Parathyroid adenoma (tissue), 2 donors: Measurements from ENCODE around the gene PLCG1.

Experiments
- H2AFZ ChIP-seq: fragments of 300-600 bp; sonication (generic); one replicate; pipeline ENCODE4 v1.7.0; 2017; ENCODE audit warnings: antibody characterized with exemption, mild to moderate bottlenecking
- H3K27ac ChIP-seq: fragments of 300-600 bp; sonication (generic); one replicate; pipeline ENCODE4 v1.7.0; 2017
- H3K27me3 ChIP-seq: fragments of 300-600 bp; sonication (generic); one replicate; pipeline ENCODE4 v1.7.0; 2017; ENCODE audit warnings: low read length; ENCODE audit not compliant: control insufficient read depth, insufficient read depth
- H3K36me3 ChIP-seq: fragments of 300-600 bp; sonication (generic); one replicate; pipeline ENCODE4 v1.7.0; 2017; ENCODE audit warnings: low read length; ENCODE audit not compliant: control insufficient read depth, insufficient read depth
- H3K4me1 ChIP-seq: fragments of 300-600 bp; sonication (generic); one replicate; pipeline ENCODE4 v1.7.0; 2017; ENCODE audit warnings: control low read depth
- H3K4me2 ChIP-seq: fragments of 300-600 bp; sonication (generic); one replicate; pipeline ENCODE4 v1.7.0; 2017; ENCODE audit warnings: low read length
- H3K4me3 ChIP-seq: fragments of 300-600 bp; sonication (generic); one replicate; pipeline ENCODE4 v1.7.0; 2017; ENCODE audit warnings: low read depth, low read length
- H3K79me2 ChIP-seq: fragments of 300-600 bp; sonication (generic); one replicate; pipeline ENCODE4 v1.7.0; 2017; ENCODE audit warnings: control low read depth
- H3K9ac ChIP-seq: fragments of 300-600 bp; sonication (generic); one replicate; pipeline ENCODE4 v1.7.0; 2017; ENCODE audit warnings: mild to moderate bottlenecking
- H3K9me3 ChIP-seq: fragments of 300-600 bp; sonication (generic); one replicate; pipeline ENCODE4 v1.7.0; 2017; ENCODE audit warnings: low read length; ENCODE audit not compliant: control insufficient read depth
- CTCF ChIP-seq: fragments of 300-600 bp; sonication (generic); IDR thresholded peaks from one replicate; pipeline ENCODE4 v1.7.0; 2017; ENCODE audit warnings: antibody characterized with exemption, mild to moderate bottlenecking
- donor health status: primary hyperparathyroidism.

The PLCG1 gene

GRCh38 chr20:41166201-41167117 lies 29.1 kb downstream of the PLCG1 start:
- H3K9ac ChIP-seq, result no peak overlapping the region
- TF ChIP-seq CTCF, result no peak
- H3K4me2 ChIP-seq, result no peak overlapping the region
- no peaks in the 10 kb centered on the region for H3K9me3 ChIP-seq
- H3K27me3 ChIP-seq, result no peaks in the 10 kb centered on the region
- no peak overlapping the region for H2AFZ ChIP-seq
- no peak overlapping the region for H3K27ac ChIP-seq
- H3K36me3 ChIP-seq, result no peaks in the 10 kb centered on the region
- H3K4me3 ChIP-seq, result no peak overlapping the region
- H3K79me2 ChIP-seq, result peaks cover 3% of the 10 kb centered on the region
- no peaks in the 10 kb centered on the region for H3K4me1 ChIP-seq

GRCh38 chr20:41167118-41167470 lies 29.8 kb downstream of the PLCG1 start:
- H3K27me3 ChIP-seq, result no peaks in the 10 kb centered on the region
- no peak overlapping the region for H2AFZ ChIP-seq
- no peak overlapping the region for H3K27ac ChIP-seq
- no peak for TF ChIP-seq CTCF
- H3K9ac ChIP-seq, result no peak overlapping the region
- H3K36me3 ChIP-seq, result no peaks in the 10 kb centered on the region
- no peaks in the 10 kb centered on the region for H3K4me1 ChIP-seq
- peaks cover 3% of the 10 kb centered on the region for H3K79me2 ChIP-seq
- H3K9me3 ChIP-seq, result no peaks in the 10 kb centered on the region
- no peak overlapping the region for H3K4me2 ChIP-seq
- no peak overlapping the region for H3K4me3 ChIP-seq

DNA sequence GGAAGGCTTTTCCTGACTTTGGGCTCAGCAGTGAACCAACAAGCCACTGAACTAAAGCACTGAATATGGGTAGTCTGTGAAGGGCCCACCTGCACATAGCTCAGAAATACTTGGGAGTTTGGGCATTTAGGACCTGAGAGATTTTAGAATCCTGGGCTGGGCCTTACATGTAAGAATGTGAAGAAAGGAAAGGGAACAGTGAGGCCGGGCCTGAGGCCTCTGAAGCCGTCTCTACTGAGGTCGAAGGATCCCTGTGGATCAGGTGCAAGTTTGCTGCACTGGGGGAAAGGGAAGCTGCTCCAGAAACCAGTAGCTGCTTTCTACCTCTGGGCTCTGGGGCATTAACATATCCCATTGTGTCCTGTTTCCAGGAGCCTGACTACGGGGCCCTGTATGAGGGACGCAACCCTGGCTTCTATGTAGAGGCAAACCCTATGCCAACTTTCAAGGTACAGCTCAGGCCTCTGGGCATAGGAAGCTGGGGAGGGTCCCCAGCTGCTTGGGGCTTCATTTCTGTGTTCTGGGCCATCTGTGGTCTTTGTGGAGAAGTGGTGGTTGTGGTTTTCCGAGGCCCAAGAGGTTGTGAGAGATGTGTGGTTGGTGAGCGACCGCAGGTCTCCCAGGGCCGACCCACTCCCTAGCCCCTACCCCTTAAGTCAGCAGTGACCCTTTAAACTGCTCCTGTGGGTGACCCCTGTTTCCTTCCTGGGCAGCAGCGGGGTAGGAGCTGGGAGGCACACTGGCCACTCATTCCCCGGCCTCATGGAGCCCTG lies 30.3 kb downstream of the PLCG1 start:
- H3K9me3 ChIP-seq, result no peaks in the 10 kb centered on the region
- no peak overlapping the region for H3K4me2 ChIP-seq
- H3K4me1 ChIP-seq, result no peaks in the 10 kb centered on the region
- H3K9ac ChIP-seq, result no peak overlapping the region
- no peak overlapping the region for H3K27ac ChIP-seq
- no peak overlapping the region for H3K4me3 ChIP-seq
- no peaks in the 10 kb centered on the region for H3K36me3 ChIP-seq
- no peaks in the 10 kb centered on the region for H3K27me3 ChIP-seq
- H2AFZ ChIP-seq, result no peak overlapping the region
- no peak for TF ChIP-seq CTCF
- peaks cover 3% of the 10 kb centered on the region for H3K79me2 ChIP-seq

DNA sequence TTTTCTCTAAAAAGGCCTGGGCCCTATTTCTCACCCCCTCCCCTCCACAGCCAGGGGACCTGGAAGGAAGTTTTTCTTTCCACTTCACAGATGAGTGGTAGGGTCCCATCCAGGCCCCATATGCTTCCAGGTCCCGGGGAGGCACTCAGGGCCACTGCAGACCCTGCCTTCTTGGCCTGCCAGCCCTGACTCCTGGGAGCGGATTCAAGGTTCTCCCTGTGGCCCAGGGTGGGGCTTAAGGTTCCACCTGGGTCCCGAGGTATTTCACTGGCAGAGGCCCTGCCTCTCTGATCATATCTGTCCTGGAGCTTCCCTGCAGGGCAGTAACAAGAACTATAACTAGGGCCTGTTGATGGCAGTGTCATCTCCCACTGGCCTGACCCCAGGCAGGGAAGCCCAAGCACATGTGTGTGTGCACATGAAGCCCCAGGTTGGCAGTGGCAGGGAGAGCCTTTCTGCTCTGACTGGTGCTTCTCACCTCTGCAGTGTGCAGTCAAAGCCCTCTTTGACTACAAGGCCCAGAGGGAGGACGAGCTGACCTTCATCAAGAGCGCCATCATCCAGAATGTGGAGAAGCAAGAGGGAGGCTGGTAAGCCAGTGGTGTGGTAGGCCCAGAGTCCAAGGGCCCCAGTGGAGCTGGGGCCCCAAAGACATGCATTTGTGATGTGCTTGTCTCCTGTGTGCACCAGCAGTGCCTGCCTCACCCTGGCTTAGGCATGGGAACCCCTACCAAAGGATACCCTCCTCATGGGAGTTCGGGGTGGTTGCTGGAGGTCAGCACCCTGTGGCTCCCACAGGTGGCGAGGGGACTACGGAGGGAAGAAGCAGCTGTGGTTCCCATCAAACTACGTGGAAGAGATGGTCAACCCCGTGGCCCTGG lies 31.2 kb downstream of the PLCG1 start:
- H2AFZ ChIP-seq, result no peak overlapping the region
- H3K9ac ChIP-seq, result no peak overlapping the region
- H3K27ac ChIP-seq, result no peak overlapping the region
- no peaks in the 10 kb centered on the region for H3K27me3 ChIP-seq
- H3K4me1 ChIP-seq, result no peaks in the 10 kb centered on the region
- no peaks in the 10 kb centered on the region for H3K79me2 ChIP-seq
- no peak overlapping the region for H3K4me3 ChIP-seq
- no peak for TF ChIP-seq CTCF
- H3K4me2 ChIP-seq, result no peak overlapping the region
- H3K36me3 ChIP-seq, result no peaks in the 10 kb centered on the region
- no peaks in the 10 kb centered on the region for H3K9me3 ChIP-seq
